NCI-H748 (cell line): ENCODE measurements around the gene ANKRD18B.
"Not testable (repeated sequence)": the region's sequence is repeated elsewhere in the genome, so short reads cannot be mapped to it uniquely, and the experiment has no call there.

ENCODE experiments used
- DNase-seq: peaks from one replicate; lab custom pipeline; 2025; ENCODE audit not compliant: unreplicated experiment; lab: John Stamatoyannopoulos, UW

Gene ANKRD18B

DNA sequence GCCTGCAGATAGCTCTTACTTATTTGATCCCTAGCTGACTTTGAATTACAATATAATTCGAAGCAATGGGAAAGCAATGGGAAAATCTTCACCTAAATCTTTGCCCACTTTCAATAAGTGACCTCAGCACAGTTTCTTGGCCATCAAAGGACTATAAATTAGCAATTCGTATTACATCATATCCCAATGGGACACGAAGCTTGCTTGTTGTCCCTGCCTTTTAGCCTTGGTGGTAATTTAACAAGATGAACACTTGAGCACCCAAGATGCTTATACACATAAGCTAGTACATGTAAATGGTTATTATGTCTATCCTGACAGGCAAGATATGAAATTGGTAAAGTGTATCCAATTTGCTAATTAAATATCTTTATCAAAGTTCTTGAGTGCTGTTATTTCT, 9.9 kb downstream of the ANKRD18B start:
- DNase-seq: not testable (repeated sequence)

DNA sequence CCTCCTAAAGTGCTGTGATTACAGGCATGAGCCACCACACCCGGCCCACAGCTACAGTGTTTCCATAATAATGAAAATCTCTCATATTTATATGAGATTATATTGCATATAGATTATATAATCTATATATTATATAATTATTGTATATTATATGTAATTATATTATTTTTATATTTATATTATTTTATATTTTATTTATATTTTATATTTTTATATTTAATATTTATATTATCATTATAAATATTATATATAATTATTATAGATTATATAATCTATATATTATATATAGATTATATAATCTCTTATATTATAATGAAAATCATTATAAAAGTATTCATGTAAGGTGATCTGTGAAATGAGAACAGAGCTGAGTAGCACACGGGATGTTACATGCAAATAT, 11.5 kb downstream of the ANKRD18B start:
- DNase-seq: no peak

DNA sequence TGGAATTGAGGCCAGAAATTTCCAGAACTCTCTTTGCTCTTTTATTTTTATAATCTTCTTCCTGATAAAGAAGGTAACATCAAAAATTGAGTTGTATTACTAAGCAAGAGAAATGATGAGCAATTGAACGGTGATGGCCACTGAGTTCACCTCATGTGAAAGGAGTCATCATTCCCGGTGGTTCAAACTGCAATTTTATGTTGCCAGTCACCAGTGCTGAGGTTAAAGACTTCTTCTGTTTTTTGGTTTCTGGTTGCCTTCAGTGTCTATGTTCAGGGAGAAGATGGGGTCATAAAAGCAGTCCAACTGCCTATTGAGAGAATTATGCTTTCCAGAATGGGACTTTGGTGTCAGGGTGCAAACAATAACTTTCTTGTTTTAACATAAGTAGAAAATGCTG, 19.4 kb downstream of the ANKRD18B start:
- DNase-seq: not testable (repeated sequence)

DNA sequence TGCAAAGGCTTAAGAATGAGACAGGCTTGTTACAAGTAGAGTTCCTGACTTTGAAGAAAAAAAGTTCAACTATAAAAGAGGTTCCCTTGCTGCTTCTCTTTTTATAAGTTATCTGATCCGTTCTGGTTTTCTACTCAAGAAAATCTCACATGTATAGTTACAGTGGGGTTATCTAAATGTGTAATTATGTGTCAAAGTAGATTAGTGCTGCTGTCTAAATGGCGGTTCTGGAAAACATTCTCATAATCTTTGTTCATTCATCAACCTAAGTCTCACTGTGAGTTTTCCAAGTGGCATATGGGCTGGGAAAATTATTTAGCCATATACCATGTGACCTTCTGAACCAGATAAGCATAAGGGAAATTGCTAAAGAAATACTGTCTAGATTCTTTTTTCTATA, 21.7 kb downstream of the ANKRD18B start:
- DNase-seq: not testable (repeated sequence)

DNA sequence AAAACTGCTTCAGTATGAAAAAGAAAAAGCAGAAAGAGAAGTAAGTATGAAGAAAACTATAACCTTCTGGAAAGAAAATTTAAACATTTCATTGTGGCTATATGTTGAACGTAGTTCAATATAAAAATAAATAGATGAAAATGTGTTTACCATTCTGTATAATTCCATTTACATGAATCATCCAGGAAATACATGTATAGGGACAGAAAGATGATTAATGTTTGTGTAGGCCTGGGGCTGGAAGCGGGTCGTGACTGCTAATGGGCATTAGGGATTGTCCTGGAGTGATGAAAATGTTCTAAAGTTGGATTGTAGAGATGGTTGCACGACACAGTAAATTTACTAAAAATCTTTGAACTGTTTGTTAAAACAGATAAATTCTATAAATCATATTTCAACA, 24.8 kb downstream of the ANKRD18B start:
- DNase-seq: not testable (repeated sequence)

DNA sequence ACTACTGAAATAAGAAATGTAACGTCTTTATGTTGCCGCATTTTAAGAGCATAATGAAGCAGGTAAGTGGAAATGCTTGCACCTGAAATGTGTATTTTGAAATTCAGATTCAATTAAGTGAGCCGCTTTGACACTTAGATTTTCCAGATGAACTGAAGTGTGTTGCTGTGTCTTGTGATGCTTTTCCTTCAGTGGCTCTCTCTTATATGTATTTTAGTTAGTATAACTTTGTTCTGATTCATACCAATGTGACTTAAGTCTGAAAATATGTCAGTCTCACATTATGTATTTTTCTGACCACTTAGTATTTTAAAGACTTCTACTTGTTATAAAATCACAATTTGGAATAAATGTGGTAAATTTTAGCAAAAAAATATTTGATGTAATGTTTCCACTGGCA, 25.4 kb downstream of the ANKRD18B start:
- not testable (repeated sequence) for DNase-seq

DNA sequence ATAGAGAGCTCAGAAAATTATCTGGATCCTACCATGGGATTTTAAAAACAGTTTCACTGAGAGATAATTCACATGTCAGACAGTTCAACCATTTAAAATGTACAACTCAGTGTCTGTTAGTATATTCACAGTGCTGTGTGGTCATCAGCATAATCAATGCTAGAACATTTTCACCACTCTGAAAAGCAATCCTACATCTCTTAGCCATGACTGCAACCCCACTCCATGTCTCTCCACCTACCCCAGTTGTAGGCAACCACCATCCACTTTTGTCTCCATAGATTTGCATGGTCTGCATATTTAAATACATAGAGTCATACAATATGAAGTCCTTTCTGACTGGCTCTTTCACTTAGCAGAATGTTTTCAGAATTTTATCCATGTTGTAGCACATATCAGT, 27.1 kb downstream of the ANKRD18B start:
- DNase-seq: not testable (repeated sequence)

DNA sequence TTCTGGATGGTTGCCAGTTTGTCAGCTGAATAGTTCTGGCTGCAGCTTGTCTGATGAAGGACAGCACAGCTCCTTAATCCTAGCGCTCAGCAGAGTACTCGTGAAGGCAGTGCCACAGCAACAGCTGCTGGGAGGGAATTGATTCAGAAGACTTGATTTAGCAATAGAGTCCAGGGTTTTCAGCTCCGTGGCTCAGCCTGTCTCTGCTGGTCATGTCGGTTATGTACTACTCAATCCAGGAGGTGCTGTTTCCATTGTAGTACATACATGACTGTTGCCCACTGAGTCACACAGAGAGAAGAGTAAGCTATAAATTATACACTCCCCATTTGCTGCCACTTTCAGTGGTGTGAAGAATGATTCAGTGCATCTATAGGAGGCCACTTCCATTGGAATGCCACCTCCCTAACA, 28.3 kb downstream of the ANKRD18B start:
- peak; percentile 1 for DNase-seq

DNA sequence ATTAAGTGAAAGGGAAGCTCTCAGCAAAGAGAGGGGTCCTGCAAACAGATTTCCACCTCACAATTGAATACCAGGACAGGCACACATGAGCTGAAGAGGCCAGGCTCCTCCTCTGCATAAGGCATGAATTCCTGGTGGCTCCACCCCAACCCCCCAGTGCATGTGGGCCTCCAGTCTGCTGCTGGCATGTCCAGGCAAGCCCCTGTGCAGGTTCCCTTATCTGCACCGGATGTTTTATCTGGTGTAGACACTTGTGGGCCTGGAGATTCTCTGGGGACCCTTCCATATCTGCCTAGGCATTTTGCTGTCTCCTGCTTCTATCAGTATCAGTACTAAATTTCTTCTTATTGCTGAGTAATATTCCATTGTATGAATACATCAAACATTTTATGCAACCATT, 36.2 kb downstream of the ANKRD18B start:
- DNase-seq: peak; percentile 6

DNA sequence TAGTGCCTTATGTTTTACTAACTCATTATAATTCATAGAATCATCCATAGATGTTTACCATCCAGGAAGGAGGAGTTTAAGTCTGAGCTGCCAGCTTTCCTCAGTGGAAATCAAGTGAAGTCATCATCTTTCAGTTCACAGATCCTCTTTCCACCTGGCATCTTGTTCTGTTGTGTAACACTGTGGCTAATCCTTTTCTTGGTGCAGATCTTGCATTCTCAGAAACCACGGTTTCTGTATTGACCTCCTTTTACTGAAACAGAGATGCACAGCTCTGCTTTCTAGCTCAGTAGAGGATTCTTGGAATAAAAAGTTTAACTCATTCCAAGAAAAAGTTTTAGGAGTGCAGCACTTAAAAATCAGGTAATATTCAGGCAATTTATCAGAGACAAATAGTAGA, 38.1 kb downstream of the ANKRD18B start:
- DNase-seq: not testable (repeated sequence)

DNA sequence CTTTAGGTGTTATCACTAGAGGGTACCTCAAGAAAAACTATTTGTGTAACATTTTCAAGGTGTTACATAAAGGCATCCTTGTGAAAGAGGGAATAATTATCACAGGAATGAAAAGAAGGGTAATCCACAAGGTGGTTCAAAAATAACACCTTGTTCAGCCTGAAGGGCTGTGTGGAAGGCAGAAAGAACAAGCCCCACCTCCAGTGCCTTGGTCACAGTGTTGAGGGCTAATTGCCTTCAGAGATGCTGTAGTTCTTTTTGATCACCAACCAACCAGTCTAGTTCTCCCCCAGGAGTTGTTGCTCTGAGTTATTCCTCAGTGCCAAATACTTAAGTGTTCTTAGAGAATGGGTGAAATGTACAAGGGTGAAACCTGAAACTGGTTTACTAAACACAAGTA, 43.7 kb downstream of the ANKRD18B start:
- not testable (repeated sequence) for DNase-seq

DNA sequence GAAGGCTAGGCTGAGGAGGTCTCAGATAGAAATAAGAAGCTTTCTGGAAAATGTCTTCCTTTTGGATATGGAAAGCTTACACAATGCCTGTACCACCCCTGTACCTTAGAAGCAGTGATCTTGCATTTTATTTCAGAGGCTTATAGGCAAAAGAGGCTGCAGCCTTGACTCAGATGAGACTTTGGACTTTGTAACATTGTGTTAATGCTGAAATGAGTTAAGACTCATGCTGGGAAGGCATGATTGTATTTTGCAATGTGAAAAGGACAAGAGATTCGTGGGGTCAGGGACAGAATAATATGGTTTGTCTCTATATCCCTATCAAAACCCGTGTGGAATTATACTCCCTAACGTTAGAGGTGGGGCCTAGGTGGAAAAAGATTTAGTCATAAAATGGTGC, 53.7 kb downstream of the ANKRD18B start:
- DNase-seq: not testable (repeated sequence)

DNA sequence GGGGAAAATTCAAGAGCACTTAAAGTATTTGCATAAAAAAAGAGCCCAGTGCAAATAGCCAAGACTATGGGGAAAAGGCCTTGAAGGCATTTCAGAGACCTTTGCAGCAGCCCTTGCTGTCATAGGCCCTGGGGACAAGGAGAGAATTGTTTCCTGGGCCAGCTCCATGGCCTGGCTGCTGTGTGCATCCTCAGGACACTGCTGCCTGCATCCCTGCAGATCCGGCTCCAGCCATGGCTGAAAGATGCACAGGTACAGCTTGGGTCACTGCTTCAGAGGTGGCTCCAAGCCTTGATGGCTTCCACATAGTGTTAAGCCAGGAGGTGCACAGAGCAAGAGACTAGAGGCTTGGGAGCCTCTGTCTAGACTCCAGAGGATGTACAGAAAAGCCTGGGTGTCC, 55.9 kb downstream of the ANKRD18B start:
- not testable (repeated sequence) for DNase-seq

DNA sequence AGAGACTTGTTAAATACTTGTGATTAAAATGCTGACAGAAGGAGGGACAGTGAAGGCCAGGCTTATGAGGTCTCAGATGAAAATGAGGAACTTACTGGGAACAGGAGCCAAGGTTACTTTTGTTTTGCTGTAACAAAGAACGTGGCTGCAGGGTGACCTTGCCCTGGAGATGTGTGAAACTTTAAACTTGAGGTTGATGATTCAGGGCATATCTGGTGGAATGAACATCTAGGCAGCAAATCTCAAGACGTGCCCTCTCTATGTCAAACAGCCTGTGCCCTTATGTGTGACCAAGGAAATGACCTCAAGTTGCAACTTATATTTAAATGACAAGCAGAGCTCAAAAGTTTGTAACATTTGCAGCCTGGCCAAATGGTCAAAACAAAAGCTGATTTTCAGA, 58.6 kb downstream of the ANKRD18B start:
- not testable (repeated sequence) for DNase-seq

DNA sequence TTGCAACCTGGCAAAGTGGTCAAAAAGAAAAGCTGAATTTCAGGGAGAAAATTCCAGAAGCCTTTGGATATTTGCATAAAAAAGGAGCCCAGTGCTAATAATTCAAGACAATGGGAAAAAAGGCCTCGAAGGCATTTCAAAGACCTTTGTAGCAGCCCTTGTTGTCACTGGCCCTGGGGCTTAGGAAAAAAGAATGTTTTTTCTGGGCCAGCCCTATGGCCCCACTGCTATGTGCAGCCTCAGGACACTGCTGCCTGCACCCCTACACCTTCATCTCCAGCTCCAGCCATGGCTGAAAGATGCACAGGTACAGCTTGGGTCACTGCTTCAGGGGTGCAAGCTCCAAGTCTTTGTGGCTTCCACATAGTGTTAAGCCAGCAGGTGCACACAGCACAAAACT, 62.1 kb downstream of the ANKRD18B start:
- DNase-seq: not testable (repeated sequence)

DNA sequence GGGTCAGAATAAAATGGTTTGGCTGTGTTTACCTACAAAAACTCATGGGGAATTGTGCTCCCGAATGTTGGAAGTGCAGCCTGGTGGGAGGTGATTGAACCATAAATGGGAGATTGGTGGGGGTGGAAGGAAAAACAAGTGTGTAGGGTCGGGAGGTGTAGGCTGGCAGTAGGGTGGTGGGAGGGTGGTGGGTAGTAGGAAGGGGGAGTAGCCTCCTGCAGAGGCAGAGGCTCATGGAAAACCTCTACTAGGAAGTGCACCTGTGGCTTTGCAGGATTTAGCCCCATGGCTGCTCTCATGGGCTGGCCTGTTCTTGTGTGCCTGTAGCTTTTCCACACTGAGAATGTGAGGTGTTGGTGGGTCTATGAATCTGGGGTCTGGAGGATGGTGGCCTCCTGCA, 63.7 kb downstream of the ANKRD18B start:
- DNase-seq: not testable (repeated sequence)

DNA sequence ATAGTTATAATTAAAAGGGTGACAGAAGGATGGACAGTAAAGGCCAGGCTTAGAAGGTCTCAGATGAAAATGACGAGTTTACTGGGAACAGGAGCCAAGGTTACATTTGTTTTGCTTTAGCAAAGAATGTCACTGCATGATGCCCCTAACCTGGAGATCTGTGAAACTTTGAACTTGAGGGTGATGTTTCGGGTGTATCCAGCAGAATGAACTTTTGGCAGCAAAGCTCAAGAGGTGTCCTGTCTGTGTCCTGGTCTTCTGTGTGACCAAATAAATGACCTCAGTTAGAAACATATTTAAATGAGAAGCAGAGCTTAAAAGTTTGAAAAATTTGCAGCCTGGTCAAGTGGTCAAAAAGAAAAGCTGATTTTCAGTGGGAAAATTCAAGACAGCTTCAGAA, 64.8 kb downstream of the ANKRD18B start:
- not testable (repeated sequence) for DNase-seq

DNA sequence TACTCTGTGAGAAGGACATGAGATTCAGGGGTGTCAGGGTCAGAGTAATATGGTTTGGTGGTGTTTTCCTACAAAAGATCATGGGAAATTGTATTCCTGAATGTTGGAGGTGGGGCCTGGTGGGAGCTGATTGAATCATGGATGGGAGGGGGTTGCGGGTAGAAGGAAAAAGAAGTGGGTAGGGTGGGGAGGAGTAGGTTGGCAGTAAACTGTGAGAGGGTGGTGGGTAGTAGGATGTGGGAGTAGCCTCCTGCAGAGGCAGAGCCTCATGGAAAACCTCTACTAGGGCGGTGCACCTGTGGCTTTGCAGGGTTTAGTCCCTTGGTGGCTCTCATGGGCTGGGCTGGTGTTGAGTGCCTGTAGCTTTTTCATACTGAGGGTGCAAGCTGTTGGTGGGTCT, 66.8 kb downstream of the ANKRD18B start:
- DNase-seq: not testable (repeated sequence)

DNA sequence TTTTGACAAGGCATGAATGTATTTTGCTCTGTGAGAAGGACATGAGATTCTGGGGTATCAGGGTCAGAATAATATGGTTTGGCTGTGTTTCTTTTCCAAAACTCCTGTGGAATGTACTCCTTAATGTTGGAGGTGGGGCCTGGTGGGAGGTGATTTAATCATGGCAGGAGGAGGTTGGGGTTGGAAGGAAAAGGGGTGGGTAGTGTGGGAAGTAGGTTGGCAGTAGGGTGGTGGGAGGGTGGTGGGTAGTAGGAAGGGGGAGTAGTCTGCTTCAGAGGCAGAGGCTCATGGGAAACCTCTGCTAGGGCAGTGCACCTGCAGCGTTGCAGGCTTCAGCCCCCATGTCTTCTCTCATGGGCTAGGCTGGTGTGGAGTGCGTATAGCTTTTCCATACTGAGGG, 72.9 kb downstream of the ANKRD18B start:
- DNase-seq: not testable (repeated sequence)

DNA sequence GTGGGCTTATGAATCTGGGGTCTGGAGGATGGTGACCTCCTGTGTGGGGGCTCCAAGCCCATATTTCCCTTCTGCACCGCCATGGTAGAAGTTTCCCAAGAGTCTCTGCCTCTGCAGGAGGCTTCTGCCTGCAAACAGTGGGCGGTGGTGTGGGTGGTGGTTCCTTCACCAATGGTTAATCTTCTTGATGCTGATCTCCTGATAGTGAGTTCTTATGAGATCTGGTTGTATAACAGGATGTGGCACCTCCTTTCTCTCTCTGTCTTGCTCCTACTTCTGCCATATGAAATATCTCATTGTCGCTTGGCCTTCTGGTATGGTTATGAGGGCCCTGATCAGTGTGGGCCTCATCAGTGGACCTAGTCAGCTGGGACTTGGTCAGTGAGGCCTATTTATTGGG, 73.3 kb downstream of the ANKRD18B start:
- DNase-seq: not testable (repeated sequence)

DNA sequence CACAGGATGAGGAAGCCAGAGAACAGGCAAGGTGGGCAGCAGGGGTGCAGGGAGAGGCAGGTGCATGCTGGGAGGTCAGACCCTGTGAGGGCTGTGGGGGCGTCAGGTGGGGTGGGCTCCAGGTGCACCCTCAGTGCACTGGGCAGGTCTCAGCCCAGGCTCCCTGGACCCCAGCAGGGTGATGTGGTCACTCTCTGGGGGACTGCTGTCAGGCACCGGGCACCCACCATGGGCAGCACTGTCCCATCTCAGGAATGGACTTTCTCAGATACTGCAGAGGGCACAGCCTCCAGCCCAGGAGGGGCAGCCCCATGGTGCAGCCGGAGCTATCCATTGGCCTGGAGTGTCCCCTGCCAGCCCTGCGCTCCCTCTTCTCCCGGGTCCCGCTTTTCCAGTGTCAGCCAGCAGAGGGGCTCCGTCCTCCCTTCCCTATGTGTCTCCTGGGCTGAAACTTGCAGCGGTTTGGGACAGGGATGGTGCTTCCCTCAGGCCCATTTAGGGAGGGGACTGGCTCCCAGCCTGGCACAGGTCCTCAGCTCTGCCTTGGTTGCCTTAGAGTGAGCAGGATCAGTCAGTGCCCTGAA, 74.8 kb downstream of the ANKRD18B start:
- not testable (repeated sequence) for DNase-seq

DNA sequence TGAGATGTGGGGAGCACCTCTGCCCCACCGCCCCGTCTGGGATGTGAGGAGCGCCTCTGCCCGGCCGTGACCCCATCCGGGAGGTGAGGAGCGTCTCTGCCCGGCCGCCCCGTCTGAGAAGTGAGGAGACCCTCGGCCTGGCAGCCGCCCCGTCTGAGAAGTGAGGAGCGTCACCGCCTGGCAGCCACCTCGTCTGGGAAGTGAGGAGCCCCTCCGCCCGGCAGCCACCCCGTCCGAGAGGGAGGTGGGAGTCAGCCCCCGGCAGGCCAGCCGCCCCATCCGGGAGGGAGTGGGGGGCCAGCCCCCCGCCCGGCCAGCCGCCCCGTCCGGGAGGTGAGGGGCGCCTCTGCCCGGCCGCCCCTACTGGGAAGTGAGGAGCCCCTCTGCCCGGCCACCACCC, 76.9 kb downstream of the ANKRD18B start:
- not testable (repeated sequence) for DNase-seq

DNA sequence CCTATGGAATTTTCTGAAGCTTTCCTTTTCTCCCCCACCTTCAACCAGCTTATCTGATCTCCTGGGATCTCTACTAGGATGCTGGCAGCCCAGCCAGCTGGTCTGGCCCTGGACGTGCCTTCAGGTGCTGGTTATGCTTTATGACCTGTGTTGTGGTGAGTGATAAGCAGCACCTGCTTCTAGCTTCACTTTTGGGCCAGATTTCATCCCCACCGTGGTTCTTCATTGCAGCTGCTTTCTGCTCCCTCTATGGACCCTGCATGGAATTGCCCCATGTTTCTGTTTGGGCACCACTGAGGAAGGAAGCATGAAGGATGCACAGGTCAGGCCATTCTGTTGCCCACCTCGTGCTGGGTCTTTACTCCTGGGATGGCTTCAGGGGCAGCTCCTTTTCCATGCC, 80.2 kb downstream of the ANKRD18B start:
- DNase-seq: peak; percentile 6
